HG03354 (cell line): Measurements from ENCODE around the gene MACROD1.

ENCODE experiments used
- ATAC-seq: cut with Tn5 transposase; IDR thresholded peaks from one replicate; pipeline ENCODE4 v1.9.1; 2021; ENCODE audit warnings: mild to moderate bottlenecking; ENCODE audit not compliant: unreplicated experiment, poor library complexity, severe bottlenecking

Gene MACROD1

DNA sequence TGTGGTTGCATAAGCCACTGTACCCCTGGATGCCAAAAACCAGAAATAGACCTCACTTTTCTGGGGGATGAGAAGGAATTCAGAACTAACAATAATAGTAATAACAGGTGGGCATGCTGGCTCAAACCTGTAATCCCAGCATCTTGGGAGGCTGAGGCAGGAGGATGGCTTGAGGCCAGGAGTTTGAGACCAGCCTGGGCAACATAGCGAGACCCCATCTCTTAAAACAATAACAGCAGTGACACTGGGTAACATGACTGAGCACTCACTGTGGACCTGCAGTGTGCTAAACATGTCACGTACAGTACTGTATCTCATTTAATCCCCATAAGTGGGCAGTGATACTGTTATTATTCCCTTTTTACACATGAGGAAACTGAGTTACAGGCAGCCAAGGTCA, 120.2 kb downstream of the MACROD1 start:
- ATAC-seq = no peak

- no peak for ATAC-seq
These were observed 121.1 kb downstream of the MACROD1 start for GRCh38 chr11:64044730-64045393.

GRCh38 chr11:64043545-64043944, 122.4 kb downstream of the MACROD1 start:
- no peak for ATAC-seq

GRCh38 chr11:64042301-64042700, 123.6 kb downstream of the MACROD1 start:
- ATAC-seq = no peak

DNA sequence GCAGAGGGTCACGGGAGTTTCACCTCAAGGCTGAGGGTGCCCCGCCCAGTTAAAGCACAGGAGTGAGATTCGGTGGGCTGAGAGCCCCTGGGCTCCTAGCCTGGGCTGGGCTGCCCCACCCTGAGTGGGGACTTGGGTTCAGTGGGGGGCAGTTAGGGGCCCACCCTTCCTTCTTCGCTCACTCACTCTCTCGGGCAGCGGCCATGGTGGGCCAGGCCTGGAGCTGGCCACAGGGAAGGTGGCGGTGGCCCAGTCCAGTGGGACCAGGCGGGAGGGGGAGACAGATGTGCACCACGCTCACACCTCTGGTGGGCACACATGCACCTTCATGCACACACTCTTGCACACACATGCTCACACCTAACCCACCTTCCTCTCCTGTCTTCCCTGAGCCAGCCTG, 124.1 kb downstream of the MACROD1 start:
- ATAC-seq = no peak

- no peak for ATAC-seq
These were observed 125.1 kb downstream of the MACROD1 start for GRCh38 chr11:64040684-64041322.

GRCh38 chr11:64039012-64039665, 126.8 kb downstream of the MACROD1 start:
- no peak for ATAC-seq

GRCh38 chr11:64038500-64038899, 127.4 kb downstream of the MACROD1 start:
- no peak for ATAC-seq

DNA sequence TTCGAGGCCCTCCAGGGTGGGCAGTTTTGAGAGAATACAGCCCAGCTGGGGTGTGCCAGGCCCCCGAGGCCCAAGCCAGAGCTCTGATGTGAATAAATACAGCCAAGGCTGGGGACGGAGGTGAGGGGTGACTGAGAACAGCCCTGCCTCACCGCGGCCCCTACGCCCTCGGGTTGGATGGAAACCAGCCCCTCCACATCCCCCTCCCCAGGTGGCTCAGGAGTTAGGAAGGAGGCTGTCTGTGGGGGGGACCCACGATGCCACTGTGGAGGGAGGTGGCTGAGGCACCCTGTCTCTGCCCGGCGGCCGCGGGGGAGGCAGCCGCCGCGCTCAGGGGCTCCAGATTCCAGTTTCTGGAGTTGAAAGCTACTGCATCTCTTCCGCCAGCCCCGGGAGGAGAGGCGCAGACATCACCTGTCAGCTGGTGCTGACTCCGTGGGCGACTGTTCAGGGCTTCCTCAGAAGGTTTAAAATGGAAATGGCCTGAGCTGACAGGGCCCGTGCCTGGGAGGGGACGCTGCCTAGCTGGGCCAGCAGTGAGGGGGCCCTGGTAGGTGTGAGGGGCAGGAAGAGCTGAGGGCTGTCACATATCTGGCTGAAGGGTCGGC, 128.8 kb downstream of the MACROD1 start:
- no peak for ATAC-seq

GRCh38 chr11:64036087-64037026, 129.6 kb downstream of the MACROD1 start:
- ATAC-seq = no peak

DNA sequence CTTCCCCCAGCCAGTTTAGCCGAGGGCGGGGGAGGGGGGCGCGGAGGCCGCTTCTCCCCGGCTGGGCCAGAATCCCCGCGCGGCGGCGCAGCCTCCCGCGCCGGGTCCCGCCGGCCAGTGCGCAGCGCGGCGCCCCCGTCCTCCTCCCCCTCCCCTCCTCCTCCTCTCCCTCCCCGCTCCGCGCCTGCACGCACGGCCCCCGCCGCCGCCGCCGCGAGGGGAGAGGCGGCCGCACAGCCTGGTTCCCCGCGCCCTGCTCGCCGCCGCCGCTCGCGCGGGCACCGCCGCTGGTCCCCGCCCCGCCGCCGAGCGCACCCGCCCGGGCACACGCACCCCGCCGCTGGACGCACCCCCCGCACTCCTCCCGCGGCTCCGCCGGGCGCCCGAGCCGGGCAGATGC, 130.3 kb downstream of the MACROD1 start, which contains the start of gene FLRT1:
Gene FLRT1 (plus strand): TSS at position 356 of the 400 bp plus-strand sequence. CDS start 80,337 bp downstream, outside the sequence.
- ATAC-seq = no peak

DNA sequence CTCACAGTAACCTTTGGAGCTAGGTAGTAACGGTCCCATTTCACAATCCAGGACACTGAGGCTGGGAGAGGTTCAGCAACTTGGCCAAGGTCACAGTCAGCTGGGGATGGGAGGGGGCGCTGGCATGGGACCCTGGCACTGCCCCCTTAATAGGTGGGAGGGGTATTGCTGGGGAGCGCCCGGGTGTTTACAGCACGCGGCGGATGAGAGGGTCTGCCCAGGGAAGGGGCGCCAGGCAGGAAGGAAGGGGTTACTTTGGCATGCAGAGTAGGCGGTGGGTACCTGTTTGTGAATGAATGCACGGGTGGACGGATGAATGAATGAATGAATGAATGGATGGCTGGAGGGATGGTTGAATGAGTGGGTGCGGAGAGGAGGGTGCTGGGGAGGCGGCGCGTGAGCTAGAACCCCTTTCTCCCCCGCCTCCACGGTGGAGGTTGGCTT, 130.8 kb downstream of the MACROD1 start:
- ATAC-seq = no peak

DNA sequence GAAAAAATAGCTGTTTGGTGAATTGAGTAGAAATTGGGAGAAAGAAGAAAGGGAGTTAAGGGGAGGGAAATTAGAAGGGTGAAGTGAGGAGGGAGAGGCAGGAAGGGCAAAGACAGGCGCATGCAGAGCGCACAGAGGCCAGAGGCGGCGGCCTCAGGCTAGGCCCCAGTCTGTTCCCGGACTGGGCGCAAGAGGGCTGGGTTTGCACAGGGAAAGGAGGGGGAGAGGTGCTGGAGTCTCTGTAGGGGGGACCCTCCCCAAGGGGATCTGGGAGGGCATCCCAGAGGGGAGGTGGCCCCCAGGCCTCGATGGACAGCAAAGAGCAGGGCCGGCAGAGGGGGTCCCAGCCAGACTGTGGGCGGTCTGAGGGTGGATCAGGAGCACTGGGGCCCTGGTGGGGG, 131.5 kb downstream of the MACROD1 start:
- no peak for ATAC-seq

- ATAC-seq = no peak
These were observed 133.9 kb downstream of the MACROD1 start for GRCh38 chr11:64032050-64032449.

DNA sequence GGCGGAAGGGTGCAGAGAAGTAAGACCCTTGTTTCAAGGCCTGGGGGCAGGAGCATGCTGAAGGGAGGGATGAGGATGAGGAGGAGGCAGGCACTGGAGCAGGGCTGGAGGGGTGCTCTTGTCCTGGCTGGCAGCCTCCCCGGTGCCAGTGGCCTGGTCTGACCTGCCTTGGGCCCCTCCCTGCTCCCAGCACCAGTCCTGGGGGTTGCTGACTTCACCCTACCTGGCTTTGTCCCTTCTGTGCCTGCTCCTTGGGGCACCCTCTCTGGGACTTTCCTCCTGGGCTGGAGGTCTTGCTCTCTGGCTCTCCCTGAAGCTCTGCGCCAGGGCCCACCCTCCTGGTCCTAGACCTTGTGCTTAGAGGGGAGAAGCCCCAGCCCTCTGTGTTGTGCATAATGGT, 134.9 kb downstream of the MACROD1 start:
- ATAC-seq = no peak

DNA sequence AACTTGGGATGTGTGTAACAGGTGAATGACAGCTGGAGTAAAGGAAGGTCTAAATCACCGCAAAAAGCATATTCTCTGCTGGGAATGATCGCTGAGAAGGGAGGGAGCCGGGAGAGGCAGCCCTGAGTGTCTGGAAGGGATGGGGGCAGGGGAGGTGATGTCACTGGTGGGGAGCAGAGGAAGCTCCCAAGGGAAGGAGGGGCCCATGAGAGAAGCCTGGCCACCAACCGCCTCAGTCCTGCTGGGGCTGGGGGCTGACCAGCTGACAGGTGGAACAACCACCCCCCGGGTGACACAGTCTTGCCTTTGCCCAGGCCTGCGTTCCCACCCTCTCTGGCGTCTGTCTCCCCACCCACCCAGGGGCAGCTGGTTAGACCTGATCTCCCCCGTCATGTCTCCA, 136.1 kb downstream of the MACROD1 start:
- no peak for ATAC-seq

DNA sequence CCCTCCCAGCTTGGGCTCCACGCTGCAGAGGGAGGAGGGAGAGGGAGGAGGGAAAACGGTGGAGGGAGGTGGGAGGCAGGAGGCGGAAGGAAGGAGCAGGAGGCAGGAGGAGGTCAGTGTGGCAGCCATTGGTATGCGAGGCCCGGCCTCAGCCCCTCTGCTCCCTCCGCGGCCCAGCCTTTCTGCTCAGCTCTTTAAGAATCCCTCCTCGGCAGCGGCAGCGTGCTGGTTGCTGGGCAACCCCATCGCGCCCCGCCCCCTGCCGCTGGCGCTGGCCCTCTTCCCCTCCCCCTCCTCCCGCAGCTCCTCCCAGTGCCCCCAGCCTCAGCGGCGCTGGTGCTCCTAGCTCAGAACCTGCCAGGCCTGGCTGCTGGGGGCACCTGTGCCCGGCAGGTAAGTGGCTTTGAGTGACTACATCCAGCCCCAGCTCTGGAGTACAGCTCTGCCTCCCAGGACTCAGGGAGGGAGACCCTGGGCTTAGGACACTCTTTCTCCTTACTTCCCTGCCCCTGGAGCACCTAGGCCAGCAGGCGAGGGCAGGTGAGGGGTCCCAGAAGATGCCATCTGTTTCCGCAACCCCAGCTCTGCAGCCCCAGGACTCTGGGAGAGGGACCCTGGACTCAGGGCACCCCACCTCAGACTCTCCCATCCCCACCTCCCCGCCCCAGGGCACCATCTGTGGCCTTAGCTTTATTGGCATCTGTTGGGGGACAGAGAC, 137.4 kb downstream of the MACROD1 start:
- ATAC-seq = no peak

- ATAC-seq = no peak
These were observed 138.1 kb downstream of the MACROD1 start for GRCh38 chr11:64027651-64028397.
